HG03196 (cell line): Measurements from ENCODE around the gene HACL1.

Source experiments
- ATAC-seq: cut with Tn5 transposase; IDR thresholded peaks from one replicate; pipeline ENCODE4 v1.9.1; 2021; ENCODE audit not compliant: unreplicated experiment

The HACL1 gene

GRCh38 chr3:15528854-15529537 lies 72.4 kb downstream of the HACL1 start:
- ATAC-seq, result no peak

GRCh38 chr3:15527031-15527459 lies 74.3 kb downstream of the HACL1 start:
- no peak for ATAC-seq

- no peak for ATAC-seq
These were observed 75.6 kb downstream of the HACL1 start for GRCh38 chr3:15525790-15526189.

GRCh38 chr3:15523660-15524417 lies 77.5 kb downstream of the HACL1 start:
- ATAC-seq, result no peak

GRCh38 chr3:15522016-15522415 lies 79.4 kb downstream of the HACL1 start:
- ATAC-seq, result no peak

GRCh38 chr3:15521573-15521965 lies 79.8 kb downstream of the HACL1 start, which contains the start of gene COLQ:
Gene COLQ (minus strand): TSS chr3:15521706. CDS start chr3:15521625, 81 bp downstream.
- ATAC-seq, result no peak

GRCh38 chr3:15520804-15521572 lies 80.4 kb downstream of the HACL1 start:
- no peak for ATAC-seq

GRCh38 chr3:15520185-15520584 lies 81.2 kb downstream of the HACL1 start:
- no peak for ATAC-seq

- ATAC-seq, result no peak
These were observed 82.3 kb downstream of the HACL1 start for GRCh38 chr3:15519096-15519495.

- ATAC-seq, result no peak
These were observed 86.6 kb downstream of the HACL1 start for GRCh38 chr3:15514663-15515340.

GRCh38 chr3:15513810-15514662 lies 87.3 kb downstream of the HACL1 start:
- ATAC-seq, result no peak

- no peak for ATAC-seq
These were observed 88.3 kb downstream of the HACL1 start for GRCh38 chr3:15513116-15513515.

- ATAC-seq, result no peak
These were observed 89.2 kb downstream of the HACL1 start for GRCh38 chr3:15512166-15512565.

GRCh38 chr3:15511156-15511555 lies 90.2 kb downstream of the HACL1 start:
- ATAC-seq, result no peak
